Activated CD4-positive, alpha-beta T cell treated with anti-CD3 and anti-CD28 coated beads, Interleukin-2, Interleukin-6, amounts not matched to agents 100 ng/mL and 50 ng/mL, durations not matched to agents 16 hours and 8 hours (primary cell): ENCODE results near the gene APOC4.
"Not testable (repeated sequence)": the region's sequence is repeated elsewhere in the genome, so short reads cannot be mapped to it uniquely, and the experiment has no call there.

Experiments
- DNase-seq: peaks from one replicate; pipeline ENCODE4 v3.0.0-alpha.2; 2020

APOC4 gene

DNA sequence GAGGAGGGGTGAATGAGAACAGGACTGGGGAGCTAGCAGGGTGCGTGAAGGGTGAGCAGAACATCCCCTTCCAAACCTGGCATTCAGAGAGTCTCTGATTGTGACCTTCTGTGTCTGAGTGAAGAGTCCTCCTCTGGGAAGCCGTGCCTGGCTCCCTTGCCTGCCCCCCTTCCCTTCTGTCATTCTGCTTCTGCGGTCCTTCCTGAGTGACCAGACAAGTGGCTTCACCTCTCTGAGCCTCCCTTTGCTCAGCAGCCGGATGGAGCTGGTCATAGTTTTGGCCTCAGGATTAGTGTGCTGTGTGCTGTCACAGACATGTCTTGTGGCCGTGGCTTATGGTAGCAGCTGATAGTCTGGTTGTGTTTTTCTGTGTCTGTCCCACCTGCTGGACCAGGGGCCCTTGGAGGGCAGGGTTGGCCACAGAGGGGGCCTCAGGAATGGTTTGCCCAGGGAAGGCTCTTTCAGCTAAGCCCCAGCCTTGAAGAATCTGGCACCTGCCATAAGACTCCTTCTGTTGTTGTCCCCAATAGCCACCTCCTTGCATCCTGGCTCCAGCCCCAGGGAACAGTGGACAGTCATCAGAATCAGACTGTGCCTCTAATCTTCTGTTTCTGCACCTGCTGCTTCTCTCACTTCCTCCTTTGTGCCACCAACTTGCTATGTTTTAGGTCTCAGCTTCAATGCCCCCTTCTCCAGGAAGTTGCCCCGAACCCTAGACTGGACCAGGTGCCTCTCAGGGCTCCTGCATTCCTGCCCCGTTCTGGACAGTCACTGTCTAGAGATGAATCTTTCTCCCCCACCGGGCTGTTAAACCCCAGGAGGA, 19.1 kb downstream of the APOC4 start:
- DNase-seq, result no peak

GRCh38 chr19:44961821-44962220, 19.8 kb downstream of the APOC4 start:
- no peak for DNase-seq

- DNase-seq, result no peak
Observed at GRCh38 chr19:44968118-44968517, 26.1 kb downstream of the APOC4 start.

DNA sequence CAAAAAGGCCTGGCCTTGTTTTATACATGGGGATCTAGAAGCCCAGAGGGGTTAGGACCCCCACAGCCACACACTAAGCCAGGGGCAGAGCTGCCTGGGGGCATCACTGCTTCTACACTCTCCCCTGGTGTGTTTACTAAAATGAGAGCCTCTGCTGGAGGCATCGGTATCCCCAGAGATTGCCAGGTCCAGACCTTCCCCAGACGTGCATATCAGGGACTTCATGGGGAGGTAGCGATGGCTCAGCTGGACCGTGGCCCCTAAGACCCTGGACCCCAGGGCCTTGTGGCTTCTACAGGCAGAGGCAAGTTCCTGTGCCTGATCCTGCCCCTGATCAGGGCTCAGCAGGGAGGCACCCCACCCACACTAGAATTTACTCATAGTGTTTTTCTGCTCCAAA, 26.6 kb downstream of the APOC4 start:
- DNase-seq, result no peak

GRCh38 chr19:44969437-44969836, 27.4 kb downstream of the APOC4 start:
- no peak for DNase-seq

GRCh38 chr19:44971451-44971850, 29.4 kb downstream of the APOC4 start:
- DNase-seq, result not testable (repeated sequence)

DNA sequence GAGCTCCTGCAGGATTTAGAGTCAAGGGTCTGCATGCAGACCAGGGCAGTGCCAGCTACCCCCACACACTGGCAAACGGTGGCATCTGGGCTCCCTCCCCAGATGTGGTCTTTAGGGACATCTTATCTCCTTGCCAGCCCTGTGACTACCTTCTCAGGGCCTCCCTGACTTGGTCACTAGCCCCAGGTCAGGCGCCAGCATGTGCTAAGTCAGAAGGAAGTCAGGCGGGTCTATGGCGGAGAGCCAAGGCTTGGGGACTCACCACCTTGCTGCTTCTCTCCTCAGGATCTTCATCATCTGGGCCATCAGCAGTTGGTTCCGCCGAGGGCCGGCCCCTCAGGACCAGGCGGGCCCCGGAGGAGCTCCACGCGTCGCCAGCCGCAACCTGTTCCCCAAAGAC, 30.8 kb downstream of the APOC4 start:
- DNase-seq, result no peak

DNA sequence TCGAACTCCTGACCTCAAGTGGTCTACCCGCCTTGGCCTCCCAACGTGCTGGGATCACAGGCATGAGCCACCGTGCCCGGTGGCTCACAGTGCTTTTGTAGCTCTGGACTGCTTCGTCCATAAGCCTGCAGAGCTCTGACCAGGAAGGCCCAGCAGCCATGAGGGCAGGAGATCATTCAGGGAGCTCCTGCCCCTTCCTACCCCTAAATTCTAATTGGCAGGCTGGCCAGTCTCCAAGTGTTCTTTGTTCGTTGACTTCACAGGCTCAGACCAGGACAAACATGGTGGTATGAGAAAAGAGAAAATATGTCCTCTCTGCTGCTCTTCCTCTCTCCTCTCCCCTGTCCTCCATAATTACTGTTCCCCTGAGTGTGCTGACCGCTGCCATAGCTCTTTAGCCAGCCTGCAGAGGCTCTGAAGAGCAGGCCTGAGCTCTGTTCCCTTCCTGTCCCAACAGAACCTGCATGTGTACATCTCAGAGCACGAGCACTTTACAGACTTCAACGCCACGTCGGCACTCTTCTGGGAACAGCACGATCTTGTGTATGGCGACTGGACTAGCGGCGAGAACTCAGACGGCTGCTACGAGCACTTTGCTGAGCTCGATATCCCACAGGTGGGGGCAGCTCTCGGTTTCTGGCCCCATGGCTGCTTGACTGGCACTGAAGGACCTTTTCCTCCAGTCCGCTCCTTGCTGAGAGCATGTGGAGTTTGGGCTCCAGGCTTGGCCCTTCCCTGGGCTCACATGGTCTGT, 32.1 kb downstream of the APOC4 start:
- no peak for DNase-seq

DNA sequence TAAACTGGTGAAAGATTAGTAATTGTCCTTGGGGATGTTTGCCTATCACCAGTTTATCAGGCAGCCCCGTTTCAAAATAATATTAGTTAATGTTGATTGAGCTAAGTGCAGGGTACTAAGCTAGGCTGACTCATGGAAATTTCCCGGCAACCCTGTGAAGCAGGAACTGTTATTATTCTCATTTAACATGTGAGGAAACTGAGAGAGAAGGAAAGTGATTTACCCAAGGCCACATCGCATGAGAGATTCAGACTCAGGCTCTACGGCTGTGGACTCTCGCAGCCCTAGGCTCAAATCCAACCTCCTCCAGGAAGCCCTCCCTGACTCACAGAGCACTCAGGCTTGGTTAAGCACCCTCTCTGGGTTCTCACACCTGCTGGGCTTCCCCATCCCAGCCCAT, 32.8 kb downstream of the APOC4 start:
- DNase-seq, result no peak

- DNase-seq, result no peak
Observed at GRCh38 chr19:44975444-44975843, 33.4 kb downstream of the APOC4 start.

GRCh38 chr19:44984005-44984404, 42.0 kb downstream of the APOC4 start:
- DNase-seq, result no peak

GRCh38 chr19:44985445-44985844, 43.4 kb downstream of the APOC4 start:
- no peak for DNase-seq

DNA sequence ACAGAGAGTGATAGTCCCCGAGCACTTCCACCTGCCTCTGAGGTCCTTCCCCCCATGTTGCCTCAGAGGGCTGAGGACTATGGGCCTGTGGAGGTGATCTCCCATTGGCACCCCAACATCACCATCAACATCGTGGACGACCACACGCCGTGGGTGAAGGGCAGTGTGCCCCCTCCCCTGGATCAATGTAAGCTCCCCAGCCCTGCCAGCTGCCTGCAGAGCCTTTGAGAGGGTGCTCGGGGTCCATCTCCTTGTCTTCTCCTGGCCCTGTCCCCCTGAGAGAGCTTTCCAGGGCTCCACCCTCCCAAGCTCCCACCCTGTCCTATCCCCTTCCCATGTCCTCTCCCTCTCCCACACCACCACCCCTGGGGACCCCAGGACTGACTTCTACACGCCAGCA, 44.4 kb downstream of the APOC4 start:
- no peak for DNase-seq

DNA sequence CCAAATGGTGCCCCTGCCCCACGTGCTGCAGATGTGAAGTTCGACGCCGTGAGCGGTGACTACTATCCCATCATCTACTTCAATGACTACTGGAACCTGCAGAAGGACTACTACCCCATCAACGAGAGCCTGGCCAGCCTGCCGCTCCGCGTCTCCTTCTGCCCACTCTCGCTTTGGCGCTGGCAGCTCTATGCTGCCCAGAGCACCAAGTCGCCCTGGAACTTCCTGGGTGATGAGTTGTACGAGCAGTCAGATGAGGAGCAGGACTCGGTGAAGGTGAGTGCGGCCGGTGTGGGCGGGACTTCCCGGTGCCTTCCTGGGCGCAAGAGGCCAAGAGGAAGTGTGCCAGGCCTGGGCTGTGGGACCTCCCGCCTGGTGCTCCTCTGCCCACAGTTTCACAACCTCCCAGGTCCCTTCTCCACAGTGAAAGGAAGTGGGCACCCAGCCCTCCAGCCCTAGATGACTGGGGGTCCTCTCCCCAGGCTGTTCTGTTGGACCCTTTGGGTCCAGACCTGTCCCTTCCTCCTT, 45.2 kb downstream of the APOC4 start:
- no peak for DNase-seq

GRCh38 chr19:44988273-44988672, 46.2 kb downstream of the APOC4 start:
- DNase-seq, result no peak

DNA sequence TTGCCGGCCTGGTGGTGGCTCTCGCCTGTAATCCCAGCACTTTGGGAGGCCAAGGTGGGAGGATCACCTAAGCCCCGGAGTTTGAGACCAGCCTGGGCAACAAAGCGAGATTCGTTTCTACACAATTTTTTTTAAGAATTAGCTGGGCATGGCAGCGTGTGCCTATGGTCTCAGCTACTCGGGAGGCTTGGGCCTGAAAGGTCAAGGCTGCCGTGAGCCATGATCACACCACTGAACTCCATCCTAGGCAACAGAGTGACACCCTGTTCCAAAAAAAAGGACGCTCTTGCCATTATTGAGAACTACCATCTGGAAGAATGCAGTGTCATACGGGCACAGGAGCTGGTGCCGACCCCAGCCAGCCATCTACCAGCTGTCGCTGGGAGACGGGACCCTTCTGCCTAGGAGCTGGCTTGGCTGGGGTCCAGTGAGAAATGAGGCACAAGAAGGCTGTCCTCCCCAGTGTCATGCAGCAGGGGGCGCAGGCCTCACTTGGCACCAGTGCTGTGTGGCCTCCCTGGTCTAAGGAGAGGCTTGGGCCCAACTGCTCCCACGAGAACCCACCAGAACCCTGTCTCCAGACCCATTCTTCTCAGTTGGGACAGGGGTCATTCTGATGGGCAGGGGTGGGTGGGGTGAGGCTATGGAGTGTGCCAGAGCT, 47.0 kb downstream of the APOC4 start:
- peak; percentile 66 for DNase-seq

DNA sequence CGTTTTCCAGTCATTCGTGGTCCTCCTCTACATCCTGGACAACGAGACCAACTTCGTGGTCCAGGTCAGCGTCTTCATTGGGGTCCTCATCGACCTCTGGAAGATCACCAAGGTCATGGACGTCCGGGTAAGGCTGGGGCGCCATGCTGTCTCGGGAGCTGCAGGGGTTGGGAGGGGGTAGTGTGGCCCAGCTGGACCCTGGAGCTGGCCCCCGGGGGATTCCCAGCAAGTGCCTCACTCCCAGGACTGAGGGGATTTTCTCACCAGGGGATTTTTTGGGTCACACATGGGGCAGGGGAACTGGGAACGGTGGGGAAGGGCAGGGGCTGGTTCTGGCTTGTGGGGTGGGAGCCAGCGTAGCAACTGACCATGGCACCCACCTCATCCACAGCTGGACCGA, 48.4 kb downstream of the APOC4 start:
- DNase-seq, result no peak

DNA sequence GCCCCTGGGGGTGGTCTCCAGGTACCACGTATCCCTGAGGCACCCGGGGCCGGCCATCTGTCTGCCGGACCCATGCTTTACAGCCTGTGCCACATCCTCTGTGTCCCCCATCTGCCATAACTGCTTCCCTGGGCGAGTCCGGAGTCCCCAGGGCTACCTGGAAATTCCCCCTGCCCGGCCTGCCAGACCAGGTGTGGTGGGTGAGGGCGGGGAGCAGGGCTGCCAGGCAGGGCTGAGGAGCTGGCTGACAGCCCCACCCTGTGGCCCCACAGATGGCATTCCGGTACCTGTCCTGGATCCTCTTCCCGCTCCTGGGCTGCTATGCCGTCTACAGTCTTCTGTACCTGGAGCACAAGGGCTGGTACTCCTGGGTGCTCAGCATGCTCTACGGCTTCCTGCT, 48.9 kb downstream of the APOC4 start:
- DNase-seq, result no peak

- no peak for DNase-seq
Observed at GRCh38 chr19:44992336-44993163, 50.5 kb downstream of the APOC4 start.

GRCh38 chr19:44993526-44993925, 51.5 kb downstream of the APOC4 start:
- DNase-seq, result no peak

GRCh38 chr19:44993926-44994537, 52.0 kb downstream of the APOC4 start:
- DNase-seq, result no peak
